ENCODE results near the gene BCLAF1.

The BCLAF1 gene

GRCh38 chr6:136289579-136290409 lies at the start of gene BCLAF1:
Gene BCLAF1, minus strand, starts transcription at chr6:136289846. Its CDS starts 9,980 bp downstream, at chr6:136279866.
- DNase-seq (ENCODE audit: low spot score), result peak; percentile 99

- no peak for DNase-seq (ENCODE audit: low spot score)
Observed at GRCh38 chr6:136338486-136338885, 48.8 kb upstream of the BCLAF1 start.

GRCh38 chr6:136337606-136338005 lies 48.0 kb upstream of the BCLAF1 start:
- no peak for DNase-seq (ENCODE audit: low spot score)

- DNase-seq (ENCODE audit: low spot score), result no peak
Observed at GRCh38 chr6:136337121-136337520, 47.5 kb upstream of the BCLAF1 start.

- no peak for DNase-seq (ENCODE audit: low spot score)
Observed at GRCh38 chr6:136335736-136336363, 46.2 kb upstream of the BCLAF1 start.

- no peak for DNase-seq (ENCODE audit: low spot score)
Observed at GRCh38 chr6:136334853-136335252, 45.2 kb upstream of the BCLAF1 start.

- DNase-seq (ENCODE audit: low spot score), result no peak
Observed at GRCh38 chr6:136334465-136334846, 44.8 kb upstream of the BCLAF1 start.

GRCh38 chr6:136333824-136334464 lies 44.3 kb upstream of the BCLAF1 start:
- DNase-seq (ENCODE audit: low spot score), result no peak

- no peak for DNase-seq (ENCODE audit: low spot score)
Observed at GRCh38 chr6:136331461-136331860, 41.8 kb upstream of the BCLAF1 start.

GRCh38 chr6:136330634-136331033 lies 41.0 kb upstream of the BCLAF1 start:
- DNase-seq (ENCODE audit: low spot score), result no peak

- DNase-seq (ENCODE audit: low spot score), result no peak
Observed at GRCh38 chr6:136326038-136326553, 36.5 kb upstream of the BCLAF1 start.

GRCh38 chr6:136324686-136325380 lies 35.2 kb upstream of the BCLAF1 start:
- no peak for DNase-seq (ENCODE audit: low spot score)

- DNase-seq (ENCODE audit: low spot score), result no peak
Observed at GRCh38 chr6:136323431-136324112, 33.9 kb upstream of the BCLAF1 start.

GRCh38 chr6:136319732-136320131 lies 30.1 kb upstream of the BCLAF1 start:
- DNase-seq (ENCODE audit: low spot score), result no peak

GRCh38 chr6:136318676-136319075 lies 29.0 kb upstream of the BCLAF1 start:
- DNase-seq (ENCODE audit: low spot score), result no peak

- DNase-seq (ENCODE audit: low spot score), result no peak
Observed at GRCh38 chr6:136317971-136318370, 28.3 kb upstream of the BCLAF1 start.

- DNase-seq (ENCODE audit: low spot score), result peak; percentile 55
Observed at GRCh38 chr6:136317021-136317694, 27.5 kb upstream of the BCLAF1 start.

GRCh38 chr6:136315594-136315993 lies 25.9 kb upstream of the BCLAF1 start:
- DNase-seq (ENCODE audit: low spot score), result no peak

- no peak for DNase-seq (ENCODE audit: low spot score)
Observed at GRCh38 chr6:136312975-136313374, 23.3 kb upstream of the BCLAF1 start.

- no peak for DNase-seq (ENCODE audit: low spot score)
Observed at GRCh38 chr6:136309729-136310311, 20.2 kb upstream of the BCLAF1 start.

- no peak for DNase-seq (ENCODE audit: low spot score)
Observed at GRCh38 chr6:136309171-136309570, 19.5 kb upstream of the BCLAF1 start.
